ENCODE measurements around the gene SPDYC. TPM values are rescaled to one million over a fixed set of nuclear protein-coding genes. Genes with fewer than 3 reads are reported as not detected.
A peak's percentile ranks its signal among the peaks of the same experiment; 100 is the strongest.
"Not testable (repeated sequence)": the region's sequence is repeated elsewhere in the genome, so short reads cannot be mapped to it uniquely, and the experiment has no call there.

Gene SPDYC
- total RNA-seq, 1 experiment from 2014 or later = not detected

DNA sequence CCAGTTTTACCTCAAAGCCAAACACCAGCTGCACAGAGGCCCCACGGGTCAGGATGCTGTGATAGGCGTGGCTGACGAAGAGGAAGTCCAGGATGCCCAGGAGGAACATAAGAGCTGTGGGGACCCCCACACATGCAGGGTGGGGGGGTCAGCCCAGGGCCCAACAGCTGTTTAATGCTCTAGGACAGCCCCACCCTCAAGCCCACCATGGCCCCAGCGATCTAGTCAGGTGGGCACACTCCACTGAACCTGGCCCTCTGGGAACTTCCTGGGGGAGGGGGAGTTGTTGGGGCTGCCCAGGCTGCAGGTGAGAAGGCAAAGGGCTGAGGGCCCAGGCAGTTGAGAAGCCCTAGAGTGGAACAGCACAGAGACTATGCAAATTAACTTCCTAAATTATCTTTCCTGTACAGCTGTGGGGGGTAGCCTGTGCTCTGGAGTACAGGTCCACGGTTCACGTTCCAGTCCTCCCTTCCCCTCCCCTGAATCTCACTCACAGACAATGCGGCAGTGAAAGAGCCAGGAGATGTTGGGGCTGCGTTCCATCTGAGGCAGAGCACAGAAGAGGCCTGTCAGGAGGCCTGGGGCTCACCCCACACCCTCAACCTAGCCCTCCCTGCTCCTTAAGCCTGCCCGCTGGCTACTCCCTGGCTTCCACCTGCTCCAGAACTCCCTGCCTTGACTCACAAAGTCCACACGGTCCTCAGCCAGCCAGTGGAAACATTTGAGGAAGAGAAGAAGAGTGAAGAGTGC lies 37.6 kb upstream of the SPDYC start:
- H3K4me3 ChIP-seq = no peak overlapping the region
- no peak for DNase-seq
- H3K27me3 ChIP-seq = no peaks in the 10 kb centered on the region
- peaks cover 43% of the 10 kb centered on the region for H3K36me3 ChIP-seq
- no peaks in the 10 kb centered on the region for H3K9me3 ChIP-seq

DNA sequence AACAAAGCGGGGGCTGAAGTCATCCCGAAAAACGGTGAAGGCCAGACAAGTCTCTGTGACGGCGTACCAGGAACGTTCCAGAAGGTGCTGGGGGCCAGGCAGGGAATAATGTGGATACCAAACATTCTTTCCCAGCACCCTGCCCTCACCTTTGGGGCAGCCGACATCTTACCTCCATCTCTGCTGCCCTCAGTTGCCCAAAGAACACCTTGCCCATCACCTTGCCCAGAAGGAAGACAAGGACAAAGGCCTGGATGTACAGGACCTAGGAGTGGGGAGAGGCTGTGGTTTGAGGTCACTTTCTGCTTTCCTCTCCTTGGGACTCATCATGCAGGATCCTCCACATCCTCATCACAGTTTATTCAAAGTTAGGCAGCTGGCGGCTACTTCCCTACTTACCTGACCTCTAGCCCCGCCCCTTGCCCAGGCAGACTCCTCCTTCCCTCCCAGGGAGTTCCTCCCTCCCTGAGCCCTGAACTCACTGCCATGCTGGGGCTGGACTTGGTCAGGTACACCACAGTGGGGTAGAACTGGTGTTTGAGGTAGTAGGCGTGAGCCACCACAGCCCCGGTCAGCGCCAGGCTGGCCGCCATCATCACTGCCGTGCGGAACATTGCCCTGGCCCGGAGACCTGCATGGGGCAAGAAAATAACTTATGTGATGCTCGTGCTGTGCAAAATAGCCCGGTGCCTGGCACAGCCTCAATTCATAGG lies 36.9 kb upstream of the SPDYC start:
- no peaks in the 10 kb centered on the region for H3K9me3 ChIP-seq
- H3K4me3 ChIP-seq = peak overlapping the region; percentile 97
- DNase-seq = no peak
- no peaks in the 10 kb centered on the region for H3K27me3 ChIP-seq
- peaks cover 43% of the 10 kb centered on the region for H3K36me3 ChIP-seq

DNA sequence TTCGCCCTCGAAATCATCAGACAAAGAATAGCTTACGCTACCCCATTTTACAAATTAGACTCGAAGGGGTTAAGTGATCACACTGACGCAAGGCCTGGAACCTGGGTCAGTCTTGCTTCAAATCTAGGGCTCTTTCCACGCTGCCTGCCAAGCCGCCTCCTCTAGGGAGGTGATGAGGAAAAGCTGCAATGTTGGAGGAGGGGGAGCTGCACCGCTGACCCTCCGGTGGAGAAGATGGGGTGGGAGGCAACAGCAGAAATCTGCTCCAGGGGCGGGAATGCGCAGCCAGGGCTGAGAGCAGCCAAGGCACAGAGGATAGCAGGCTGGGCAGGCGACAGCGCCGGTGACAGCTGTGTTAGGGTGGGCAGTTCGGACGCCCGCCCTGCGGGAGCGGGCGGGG lies 36.3 kb upstream of the SPDYC start:
- Histone ChIP-seq H3K36me3 (peaks cover 39% of the 10 kb centered on the region), H3K27me3 (no peaks in the 10 kb centered on the region; the same call in 1 of the 2 replicates), H3K9me3 (no peaks in the 10 kb centered on the region; the same call in 1 of the 2 replicates), H3K4me3 (peak overlapping the region; percentile 97)
- DNase-seq = no peak

DNA sequence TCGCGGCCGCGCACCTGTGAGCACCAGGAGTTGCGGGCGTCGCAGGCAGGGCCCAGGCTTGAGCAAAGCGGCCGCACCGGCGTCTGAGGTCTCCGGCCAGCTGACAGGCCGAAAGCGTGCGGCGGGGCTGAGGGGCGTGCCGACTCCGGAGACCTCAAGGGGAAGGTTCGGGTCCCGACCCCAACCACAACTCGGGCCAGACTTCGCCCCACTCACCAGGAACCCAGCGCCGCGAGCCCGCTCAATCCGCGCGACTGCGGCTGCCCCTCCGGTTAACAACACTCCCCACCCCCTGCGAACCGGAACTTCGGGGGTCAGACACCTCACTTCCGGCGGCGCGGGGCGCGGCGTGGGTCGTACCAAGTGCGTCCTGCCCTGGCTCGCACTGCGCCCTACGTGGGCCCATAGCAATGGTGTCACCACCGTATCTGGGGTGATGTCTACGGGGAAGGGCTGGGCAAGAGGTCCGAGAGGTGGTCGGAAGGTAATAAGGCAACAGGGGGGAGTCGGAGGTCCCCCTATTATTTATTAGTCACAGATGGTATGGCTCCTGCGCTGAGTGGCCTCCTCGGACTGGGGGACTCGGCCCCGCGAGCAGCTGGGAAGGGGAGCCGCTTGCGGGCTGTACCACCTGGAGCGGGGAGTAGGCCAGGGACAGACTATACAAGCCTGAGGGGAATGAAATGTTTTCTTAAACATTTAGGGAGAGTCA lies 35.6 kb upstream of the SPDYC start, which contains the start of gene SYVN1:
Gene SYVN1 (minus strand): TSS at position 280 of the 712 bp plus-strand sequence. CDS start 918 bp downstream, outside the sequence.
- Histone ChIP-seq H3K36me3 (peaks cover 36% of the 10 kb centered on the region), H3K27me3 (no peaks in the 10 kb centered on the region; the same call in 1 of the 2 replicates), H3K4me3 (peak within 1 kb of the TSS; percentile 97), H3K9me3 (no peaks in the 10 kb centered on the region; the same call in 1 of the 2 replicates)
- peak; percentile 90 for DNase-seq

DNA sequence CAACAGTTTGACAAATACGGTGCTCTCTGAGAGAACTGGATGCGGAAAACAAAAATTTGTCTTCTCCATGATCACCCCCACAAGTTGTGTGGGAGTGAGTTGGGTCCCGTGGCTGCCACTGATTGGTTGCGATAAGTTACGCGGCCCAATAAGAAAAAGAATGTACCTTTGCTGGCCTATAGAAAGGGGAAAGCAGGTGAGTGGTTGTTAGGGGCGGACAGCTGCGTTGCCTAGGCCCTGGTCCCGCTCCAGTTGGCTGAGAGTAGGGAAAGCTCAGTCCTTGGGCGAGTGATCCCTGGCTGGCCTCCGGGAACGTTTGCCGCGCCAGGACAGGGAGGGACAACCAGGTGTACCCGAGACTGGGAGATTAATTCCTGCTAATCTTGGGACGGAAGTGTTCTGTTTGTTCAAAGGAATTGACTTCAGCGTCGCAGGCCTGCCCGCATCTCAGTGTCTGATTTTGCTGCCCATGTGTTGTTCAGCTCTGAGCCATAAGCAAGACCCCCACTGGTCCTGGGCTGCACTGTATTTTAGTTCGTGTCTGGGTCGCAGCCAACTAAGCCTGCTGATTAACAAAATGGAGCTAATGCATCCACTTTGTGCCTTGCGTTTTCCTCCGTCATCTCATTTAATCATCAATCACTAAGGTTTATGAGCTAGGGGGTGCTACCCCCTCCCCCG lies 34.9 kb upstream of the SPDYC start:
- peak overlapping the region; percentile 97 for H3K4me3 ChIP-seq
- H3K36me3 ChIP-seq = peaks cover 35% of the 10 kb centered on the region
- peaks cover 2% of the 10 kb centered on the region for H3K27me3 ChIP-seq
- DNase-seq = peak; percentile 94
- H3K9me3 ChIP-seq = no peaks in the 10 kb centered on the region; the same call in 1 of the 2 replicates

DNA sequence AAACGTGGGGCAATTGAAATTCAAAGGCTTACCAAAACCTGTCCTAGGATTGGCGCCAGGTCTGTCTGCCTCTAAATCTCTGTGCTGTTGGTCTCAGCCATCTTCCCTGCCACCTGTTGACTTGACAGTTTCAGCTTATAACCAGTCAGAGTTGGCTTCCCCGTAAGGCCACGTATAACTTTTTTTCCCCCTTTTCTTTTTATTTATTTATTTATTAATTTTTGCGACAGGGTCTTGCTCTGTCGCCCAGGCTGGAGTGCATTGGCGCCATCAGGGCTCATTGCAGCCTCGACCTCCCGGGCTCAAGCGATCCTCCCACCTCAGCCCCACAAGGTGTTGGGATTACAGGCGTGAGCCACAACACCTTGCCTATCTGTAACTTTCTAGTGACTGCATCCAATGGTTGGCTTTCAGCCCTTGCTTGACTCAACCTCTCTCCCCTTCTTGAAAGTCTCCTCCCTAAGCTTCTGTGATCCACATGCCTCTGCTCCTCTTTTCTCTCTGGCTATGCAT lies 34.3 kb upstream of the SPDYC start:
- peaks cover 34% of the 10 kb centered on the region for H3K36me3 ChIP-seq
- H3K27me3 ChIP-seq = peaks cover 8% of the 10 kb centered on the region
- DNase-seq = no peak
- no peaks in the 10 kb centered on the region; the same call in 1 of the 2 replicates for H3K9me3 ChIP-seq
- peak overlapping the region; percentile 97 for H3K4me3 ChIP-seq

DNA sequence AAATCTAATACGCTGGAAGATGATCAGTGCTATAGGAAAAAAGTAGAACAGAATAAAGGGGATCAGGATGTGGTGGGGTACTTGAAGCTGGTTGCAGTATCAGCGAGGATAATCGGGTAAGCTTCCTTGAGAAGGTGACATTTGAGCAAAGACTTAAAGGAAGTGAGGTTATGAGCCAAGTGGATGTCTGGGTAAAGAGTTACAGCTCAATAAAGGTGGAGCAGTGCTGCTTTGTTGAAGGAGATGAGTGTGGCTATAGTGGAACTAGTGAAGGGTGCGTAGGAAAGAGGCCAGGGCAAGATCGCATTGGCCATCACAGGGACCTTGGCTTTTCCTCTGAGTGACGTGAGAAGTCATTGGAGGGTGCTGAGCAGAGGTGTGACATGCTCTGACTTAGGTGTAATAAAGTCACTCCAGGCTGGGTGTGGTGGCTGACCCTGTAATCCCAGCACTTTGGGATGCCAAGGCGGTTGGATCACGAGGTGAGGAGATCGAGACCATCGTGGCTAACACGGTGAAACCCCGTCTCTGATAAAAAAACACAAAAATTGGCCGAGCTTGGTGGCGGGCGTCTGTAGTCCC lies 33.4 kb upstream of the SPDYC start:
- H3K36me3 ChIP-seq = peaks cover 27% of the 10 kb centered on the region
- no peaks in the 10 kb centered on the region; the same call in 1 of the 2 replicates for H3K9me3 ChIP-seq
- no peak overlapping the region for H3K4me3 ChIP-seq
- H3K27me3 ChIP-seq = peaks cover 13% of the 10 kb centered on the region
- no peak for DNase-seq

DNA sequence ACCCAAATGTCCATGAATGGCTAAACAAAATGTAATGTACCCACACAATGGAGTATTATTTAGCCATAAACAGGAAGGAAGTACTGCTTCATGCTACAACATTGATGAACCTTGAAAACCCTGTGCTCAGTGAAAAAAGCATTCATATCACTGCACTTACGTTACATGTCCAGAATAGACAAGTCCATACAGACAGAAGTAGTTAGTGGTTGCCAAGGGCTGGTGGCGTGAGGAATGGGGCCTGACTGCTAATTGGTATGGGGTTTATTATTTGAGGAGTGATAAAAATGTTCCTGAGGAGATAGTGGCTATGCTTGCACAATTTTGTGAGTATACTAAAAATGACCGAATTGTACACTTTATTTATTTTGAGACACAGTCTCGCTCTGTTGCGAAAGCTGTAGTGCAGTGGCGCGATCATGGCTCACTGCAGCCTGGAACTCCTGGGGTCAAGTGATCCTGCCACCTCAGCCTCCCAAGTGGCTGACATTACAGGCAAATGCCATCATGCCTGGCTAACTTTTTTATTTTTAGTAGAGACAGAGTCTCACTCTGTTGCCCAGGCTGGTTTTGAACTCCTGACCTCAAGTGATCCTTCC lies 28.0 kb upstream of the SPDYC start:
- peaks cover 13% of the 10 kb centered on the region for H3K27me3 ChIP-seq
- DNase-seq = no peak
- H3K9me3 ChIP-seq = no peaks in the 10 kb centered on the region; the same call in 1 of the 2 replicates
- no peaks in the 10 kb centered on the region for H3K36me3 ChIP-seq
- H3K4me3 ChIP-seq = no peak overlapping the region

DNA sequence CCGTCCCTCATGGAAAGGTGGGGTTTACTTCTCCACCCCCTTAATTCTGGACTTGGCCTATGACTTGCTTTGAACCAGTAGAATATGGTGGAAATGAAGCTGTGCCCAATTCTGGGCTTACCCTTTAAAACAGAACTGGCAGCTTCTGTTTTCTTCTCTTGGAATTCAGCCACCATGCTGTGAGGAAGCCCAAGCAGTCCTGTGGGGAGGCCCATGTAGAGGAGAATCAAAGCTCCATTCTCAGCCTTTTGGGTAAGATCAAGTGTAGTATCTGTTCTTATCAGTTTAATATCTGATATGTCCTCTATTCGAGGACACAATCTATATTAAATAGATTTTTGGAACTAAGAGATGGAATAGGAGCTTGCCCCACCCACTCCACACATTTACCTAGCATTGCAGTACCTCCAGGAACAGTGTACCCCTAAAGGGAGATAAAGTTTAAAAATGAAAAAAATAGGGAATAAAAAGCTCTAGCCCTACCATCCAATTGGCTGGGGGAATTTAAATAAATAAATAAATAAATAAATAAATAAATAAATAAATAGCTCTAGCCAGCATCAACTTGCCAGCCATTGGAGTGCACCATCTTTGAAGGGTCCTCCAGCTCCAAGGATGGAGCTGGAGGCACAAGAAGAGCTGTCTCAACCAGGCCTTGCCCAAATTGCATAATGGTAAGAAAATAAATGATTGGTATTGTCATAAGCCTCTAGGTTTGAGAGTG lies 22.5 kb upstream of the SPDYC start:
- Histone ChIP-seq H3K36me3 (no peaks in the 10 kb centered on the region), H3K27me3 (no peaks in the 10 kb centered on the region), H3K4me3 (no peak overlapping the region), H3K9me3 (no peaks in the 10 kb centered on the region)
- no peak for DNase-seq

DNA sequence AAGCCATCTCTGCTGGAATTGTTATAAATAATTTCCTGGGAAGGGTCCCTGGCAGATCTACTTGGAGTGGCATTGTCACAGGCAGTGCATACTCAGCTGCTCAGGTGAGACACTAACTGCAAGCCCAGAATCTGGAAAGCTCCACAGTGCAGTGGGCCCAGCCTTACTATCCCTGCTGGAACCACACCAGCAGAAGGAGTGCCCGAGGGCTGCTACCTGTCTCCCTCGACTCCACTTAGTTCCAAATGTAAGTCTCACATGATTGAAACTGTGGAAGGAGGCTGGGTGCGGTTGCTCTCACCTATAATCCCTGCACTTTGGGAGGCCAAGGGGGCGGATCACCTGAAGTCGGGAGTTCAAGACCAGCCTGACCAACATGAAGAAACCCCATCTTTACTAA lies 21.4 kb upstream of the SPDYC start:
- Histone ChIP-seq H3K36me3 (no peaks in the 10 kb centered on the region), H3K4me3 (no peak overlapping the region), H3K27me3 (no peaks in the 10 kb centered on the region), H3K9me3 (no peaks in the 10 kb centered on the region)
- no peak for DNase-seq

DNA sequence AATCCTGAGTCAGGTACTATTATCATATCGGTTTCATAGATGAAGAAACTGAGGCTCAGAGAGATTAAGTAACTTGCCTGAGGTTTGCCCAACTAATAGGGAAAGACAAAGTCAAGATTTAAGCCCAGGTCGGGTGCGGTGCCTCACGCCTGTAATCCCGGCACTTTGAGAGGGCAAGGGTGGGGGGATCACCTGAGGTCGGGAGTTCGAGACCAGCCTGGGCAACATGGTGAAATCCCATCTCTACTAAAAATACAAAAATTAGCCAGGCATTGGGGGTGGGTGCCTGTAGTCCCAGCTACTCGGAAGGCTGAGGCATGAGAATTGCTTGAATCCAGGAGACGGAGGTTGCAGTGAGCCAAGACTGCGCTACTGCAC lies 19.9 kb upstream of the SPDYC start:
- not testable (repeated sequence) for H3K9me3 ChIP-seq, H3K27me3 ChIP-seq, H3K36me3 ChIP-seq, DNase-seq, H3K4me3 ChIP-seq

DNA sequence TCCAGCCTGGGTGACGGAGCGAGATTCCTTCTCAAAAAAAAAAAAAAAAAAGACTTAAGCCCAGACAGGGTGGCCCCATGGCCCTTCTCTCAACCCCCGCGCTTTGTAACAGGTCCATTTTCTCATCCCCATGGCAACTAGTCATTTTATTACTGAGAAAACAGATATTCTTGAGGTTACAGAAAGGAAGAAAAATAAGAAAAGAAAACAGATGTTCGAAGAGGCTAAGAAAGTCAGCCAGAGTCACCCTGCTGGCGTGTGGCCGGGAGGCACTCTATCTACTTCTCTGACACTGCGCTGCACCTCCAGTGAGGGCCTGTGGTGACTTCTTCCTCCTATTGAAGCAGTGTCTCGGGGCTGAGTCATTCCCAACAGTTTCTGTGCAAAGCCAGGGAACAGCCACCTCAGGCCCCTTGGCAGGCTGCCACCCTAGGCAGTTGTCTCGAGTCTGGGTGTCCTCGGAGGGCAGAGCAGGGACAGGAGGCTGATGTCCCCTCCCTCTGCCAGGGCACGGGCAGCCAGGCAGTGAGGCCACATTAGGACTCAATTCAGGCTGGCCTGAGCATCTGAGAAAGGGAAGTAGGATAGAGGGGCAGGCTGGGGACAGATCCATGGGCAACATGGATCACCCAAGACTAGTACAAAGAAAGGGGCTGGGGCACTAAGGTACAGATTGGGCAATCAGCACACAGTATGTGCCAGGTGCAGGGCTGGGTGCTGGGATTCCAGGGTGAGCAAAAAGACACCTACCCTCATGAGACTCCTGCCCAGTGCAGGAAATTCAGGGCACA lies 19.3 kb upstream of the SPDYC start:
- no peaks in the 10 kb centered on the region for H3K27me3 ChIP-seq
- peak; percentile 76 for DNase-seq
- H3K36me3 ChIP-seq = no peaks in the 10 kb centered on the region
- no peaks in the 10 kb centered on the region for H3K9me3 ChIP-seq
- H3K4me3 ChIP-seq = no peak overlapping the region

DNA sequence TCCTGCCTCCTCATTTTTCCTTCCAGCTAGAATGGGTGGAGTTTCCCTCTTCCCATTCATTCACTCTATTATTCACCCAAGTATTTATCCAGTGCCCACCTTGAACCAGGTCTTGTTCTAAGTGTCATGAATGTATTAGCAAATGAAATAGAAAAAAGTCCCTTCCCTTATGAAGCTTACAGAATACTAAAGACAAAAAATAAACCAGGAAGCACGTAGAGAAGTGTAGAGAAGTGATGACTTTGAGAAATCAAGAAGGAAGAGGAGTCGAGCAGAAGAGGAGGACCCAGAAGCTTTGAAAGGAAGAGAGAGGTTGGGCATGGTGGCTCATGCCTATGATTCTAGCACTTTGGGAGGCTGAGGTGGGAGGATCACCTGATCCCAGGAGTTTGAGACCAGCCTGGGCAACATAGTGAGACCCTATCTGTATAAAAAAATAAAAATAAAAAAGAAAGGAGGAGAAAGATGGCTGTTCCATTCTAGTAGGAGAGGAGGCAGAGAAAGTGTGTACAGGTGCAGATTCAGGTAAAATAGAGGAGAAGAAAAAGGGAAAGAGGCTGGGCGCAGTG lies 18.6 kb upstream of the SPDYC start:
- no peak for DNase-seq
- H3K36me3 ChIP-seq = no peaks in the 10 kb centered on the region
- H3K27me3 ChIP-seq = no peaks in the 10 kb centered on the region
- no peaks in the 10 kb centered on the region for H3K9me3 ChIP-seq
- H3K4me3 ChIP-seq = no peak overlapping the region

DNA sequence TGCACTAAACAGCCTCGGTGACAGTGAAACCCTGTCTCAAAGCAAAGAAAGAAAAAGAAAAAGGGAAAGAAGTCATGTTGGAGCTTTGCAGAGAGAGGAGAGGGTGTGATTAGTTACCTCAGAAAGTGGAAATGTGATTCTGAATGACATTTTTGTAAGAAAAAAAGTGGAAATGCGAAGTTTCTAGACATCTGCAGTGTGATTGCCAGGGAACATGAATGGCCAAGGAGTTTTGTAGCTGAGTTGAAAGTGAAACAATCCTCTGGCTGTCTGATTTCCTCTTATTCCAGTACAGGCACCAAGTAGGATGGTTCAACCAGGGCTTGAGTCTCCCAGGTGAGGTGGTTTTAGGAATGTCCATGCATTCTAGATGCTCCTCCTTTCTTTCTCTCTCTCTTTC lies 17.9 kb upstream of the SPDYC start:
- Histone ChIP-seq H3K27me3 (no peaks in the 10 kb centered on the region), H3K36me3 (no peaks in the 10 kb centered on the region), H3K4me3 (no peak overlapping the region), H3K9me3 (no peaks in the 10 kb centered on the region)
- DNase-seq = no peak

All from MG63 (cell line).